ENCODE measurements around the gene RNF223.

DNA sequence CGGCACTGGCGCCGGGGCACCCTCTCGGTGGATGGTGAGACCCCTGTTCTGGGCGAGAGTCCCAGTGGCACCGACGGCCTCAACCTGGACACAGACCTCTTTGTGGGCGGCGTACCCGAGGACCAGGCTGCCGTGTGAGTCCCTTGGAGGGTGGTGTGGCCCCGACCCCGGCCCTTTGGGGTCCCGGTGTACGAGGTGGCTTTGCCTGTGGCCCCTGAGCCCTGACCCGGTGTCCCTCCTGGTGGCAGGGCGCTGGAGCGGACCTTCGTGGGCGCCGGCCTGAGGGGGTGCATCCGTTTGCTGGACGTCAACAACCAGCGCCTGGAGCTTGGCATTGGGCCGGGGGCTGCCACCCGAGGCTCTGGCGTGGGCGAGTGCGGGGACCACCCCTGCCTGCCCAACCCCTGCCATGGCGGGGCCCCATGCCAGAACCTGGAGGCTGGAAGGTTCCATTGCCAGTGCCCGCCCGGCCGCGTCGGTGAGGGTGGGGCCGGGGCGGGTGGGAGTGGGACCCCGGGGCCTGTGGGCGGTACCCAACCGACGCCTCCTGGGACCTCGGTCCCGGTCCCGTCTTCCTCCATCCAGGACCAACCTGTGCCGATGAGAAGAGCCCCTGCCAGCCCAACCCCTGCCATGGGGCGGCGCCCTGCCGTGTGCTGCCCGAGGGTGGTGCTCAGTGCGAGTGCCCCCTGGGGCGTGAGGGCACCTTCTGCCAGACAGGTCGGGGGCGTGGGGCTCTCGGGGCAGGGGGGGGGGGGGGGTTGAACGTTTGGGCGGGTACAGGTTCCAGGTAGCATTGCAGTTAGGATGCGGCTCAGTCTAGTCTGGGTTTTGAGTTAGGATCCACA, 24.6 kb downstream of the RNF223 start:
- TF ChIP-seq EP300 (IDR thresholded peaks at IDR 0.05): no peak
- TF ChIP-seq, protein P1, sequence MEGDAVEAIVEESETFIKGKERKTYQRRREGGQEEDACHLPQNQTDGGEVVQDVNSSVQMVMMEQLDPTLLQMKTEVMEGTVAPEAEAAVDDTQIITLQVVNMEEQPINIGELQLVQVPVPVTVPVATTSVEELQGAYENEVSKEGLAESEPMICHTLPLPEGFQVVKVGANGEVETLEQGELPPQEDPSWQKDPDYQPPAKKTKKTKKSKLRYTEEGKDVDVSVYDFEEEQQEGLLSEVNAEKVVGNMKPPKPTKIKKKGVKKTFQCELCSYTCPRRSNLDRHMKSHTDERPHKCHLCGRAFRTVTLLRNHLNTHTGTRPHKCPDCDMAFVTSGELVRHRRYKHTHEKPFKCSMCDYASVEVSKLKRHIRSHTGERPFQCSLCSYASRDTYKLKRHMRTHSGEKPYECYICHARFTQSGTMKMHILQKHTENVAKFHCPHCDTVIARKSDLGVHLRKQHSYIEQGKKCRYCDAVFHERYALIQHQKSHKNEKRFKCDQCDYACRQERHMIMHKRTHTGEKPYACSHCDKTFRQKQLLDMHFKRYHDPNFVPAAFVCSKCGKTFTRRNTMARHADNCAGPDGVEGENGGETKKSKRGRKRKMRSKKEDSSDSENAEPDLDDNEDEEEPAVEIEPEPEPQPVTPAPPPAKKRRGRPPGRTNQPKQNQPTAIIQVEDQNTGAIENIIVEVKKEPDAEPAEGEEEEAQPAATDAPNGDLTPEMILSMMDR (IDR thresholded peaks at IDR 0.05): no peak
- TF ChIP-seq POLR2A (IDR thresholded peaks at IDR 0.05): no peak

All from tibial nerve (tissue), 4 donors.